Brain microvascular endothelial cell (primary cell): ENCODE results near the gene UNC45A.
"Not testable (repeated sequence)": the region's sequence is repeated elsewhere in the genome, so short reads cannot be mapped to it uniquely, and the experiment has no call there.

Experiments
- DNase-seq: peaks from one replicate; pipeline ENCODE4 v3.0.0-alpha.2; 2020
- H3K27ac ChIP-seq: fragments of 250-450 bp; sonication (Bioruptor Pico); 2 replicates; pipeline ENCODE4 v1.5.1; 2020; ENCODE audit warnings: mild to moderate bottlenecking, moderate library complexity
- H3K27me3 ChIP-seq: fragments of 250-450 bp; sonication (Bioruptor Pico); replicated peaks from 2 replicates; pipeline ENCODE4 v1.5.1; 2020; ENCODE audit warnings: mild to moderate bottlenecking
- H3K36me3 ChIP-seq: fragments of 250-450 bp; sonication (Bioruptor Pico); replicated peaks from 2 replicates; pipeline ENCODE4 v1.5.1; 2020; ENCODE audit warnings: mild to moderate bottlenecking
- H3K4me3 ChIP-seq: 2 replicates; pipeline ENCODE4 v1.5.1; 2011; ENCODE audit warnings: low read depth, mild to moderate bottlenecking, control low read depth, low read length, moderate library complexity
- CTCF ChIP-seq: IDR thresholded peaks from 2 replicates; pipeline ENCODE4 v1.5.1; 2011; ENCODE audit warnings: low read depth, mild to moderate bottlenecking, moderate library complexity, low read length, control low read depth, inconsistent platforms; ENCODE audit errors: missing control alignments
- in situ Hi-C: cut with HindIII; loops from 2 replicates; pipeline ENCODE4 v1.10.0; 2017; ENCODE audit warnings: low sequenced_read_pairs, low pct_ligation_motif_present

UNC45A gene

GRCh38 chr15:90893175-90894090, 41.7 kb upstream of the UNC45A start:
- peaks cover 9% of the 10 kb centered on the region for H3K36me3 ChIP-seq
- H3K27me3 ChIP-seq: no peaks in the 10 kb centered on the region
- in situ Hi-C loops: no loop called here
- H3K4me3 ChIP-seq: no peak overlapping the region
- no peak for DNase-seq
- TF ChIP-seq CTCF: peak; percentile 23
- no peak overlapping the region for H3K27ac ChIP-seq

GRCh38 chr15:90895571-90896117, 39.4 kb upstream of the UNC45A start:
- Histone ChIP-seq H3K4me3 (no peak overlapping the region), H3K27ac (no peak overlapping the region), H3K36me3 (peaks cover 9% of the 10 kb centered on the region), H3K27me3 (no peaks in the 10 kb centered on the region)
- DNase-seq: no peak
- peak; percentile 30 for TF ChIP-seq CTCF
- in situ Hi-C loops: no loop called here

GRCh38 chr15:90897131-90897655, 37.9 kb upstream of the UNC45A start:
- H3K36me3 ChIP-seq, H3K27me3 ChIP-seq, in situ Hi-C loops, H3K27ac ChIP-seq, H3K4me3 ChIP-seq, DNase-seq: not testable (repeated sequence)

- no peak overlapping the region for H3K27ac ChIP-seq
- TF ChIP-seq CTCF: no peak
- in situ Hi-C loops: no loop called here
- no peaks in the 10 kb centered on the region for H3K27me3 ChIP-seq
- peaks cover 2% of the 10 kb centered on the region for H3K36me3 ChIP-seq
- no peak for DNase-seq
- peak overlapping the region; percentile 74 for H3K4me3 ChIP-seq
Measured at GRCh38 chr15:90901175-90902039, 33.7 kb upstream of the UNC45A start.

- peak; percentile 87 for TF ChIP-seq CTCF
- Histone ChIP-seq H3K27ac (peak overlapping the region; percentile 15), H3K27me3 (no peaks in the 10 kb centered on the region), H3K36me3 (peaks cover 4% of the 10 kb centered on the region), H3K4me3 (peak overlapping the region; percentile 74)
- in situ Hi-C loops: no loop called here
- DNase-seq: peak; percentile 54
Measured at GRCh38 chr15:90902040-90902839, 32.8 kb upstream of the UNC45A start.
